Skeletal muscle satellite cell (primary cell): Measurements from ENCODE around the gene TUBB8B. TPM values are rescaled to one million over a fixed set of nuclear protein-coding genes. Genes with fewer than 3 reads are reported as not detected.
"Not testable (repeated sequence)": the region's sequence is repeated elsewhere in the genome, so short reads cannot be mapped to it uniquely, and the experiment has no call there.

Experiments
- H3K27me3 ChIP-seq: 2 replicates; pipeline ENCODE4 v1.7.0; 2013; ENCODE audit warnings: low read length; ENCODE audit not compliant: control insufficient read depth, insufficient read depth
- H3K36me3 ChIP-seq: 2 replicates; pipeline ENCODE4 v1.7.0; 2013; ENCODE audit warnings: mild to moderate bottlenecking, control low read depth, low read length; ENCODE audit not compliant: insufficient read depth
- H3K4me1 ChIP-seq: 2 replicates; pipeline ENCODE4 v1.7.0; 2013; ENCODE audit warnings: low read length; ENCODE audit not compliant: control insufficient read depth, insufficient read depth
- H3K4me2 ChIP-seq: 2 replicates; pipeline ENCODE4 v1.7.0; 2013; ENCODE audit warnings: mild to moderate bottlenecking, low read length
- H3K4me3 ChIP-seq: 2 replicates; pipeline ENCODE4 v1.7.0; 2013; ENCODE audit warnings: low read length
- H3K9ac ChIP-seq: 2 replicates; pipeline ENCODE4 v1.7.0; 2013; ENCODE audit warnings: mild to moderate bottlenecking, low read depth, low read length, moderate library complexity
- H3K9me3 ChIP-seq: replicated peaks from 2 replicates; pipeline ENCODE4 v1.7.0; 2013; ENCODE audit warnings: mild to moderate bottlenecking, control low read depth, low read length
- small RNA-seq: library from RNA; depleted of rRNA; stranded (forward); fragments of <200 nt; gene quantifications from one replicate; pipeline ENCODE3, GENCODE V24; 2012

TUBB8B gene

DNA sequence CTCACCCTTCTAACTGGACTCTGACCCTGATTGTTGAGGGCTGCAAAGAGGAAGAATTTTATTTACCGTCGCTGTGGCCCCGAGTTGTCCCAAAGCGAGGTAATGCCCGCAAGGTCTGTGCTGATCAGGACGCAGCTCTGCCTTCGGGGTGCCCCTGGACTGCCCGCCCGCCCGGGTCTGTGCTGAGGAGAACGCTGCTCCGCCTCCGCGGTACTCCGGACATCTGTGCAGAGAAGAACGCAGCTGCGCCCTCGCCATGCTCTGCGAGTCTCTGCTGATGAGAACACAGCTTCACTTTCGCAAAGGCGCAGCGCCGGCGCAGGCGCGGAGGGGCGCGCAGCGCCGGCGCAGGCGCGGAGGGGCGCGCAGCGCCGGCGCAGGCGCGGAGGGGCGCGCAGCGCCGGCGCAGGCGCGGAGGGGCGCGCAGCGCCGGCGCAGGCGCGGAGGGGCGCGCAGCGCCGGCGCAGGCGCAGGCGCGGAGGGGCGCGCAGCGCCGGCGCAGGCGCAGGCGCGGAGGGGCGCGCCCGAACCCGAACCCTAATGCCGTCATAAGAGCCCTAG, 38.7 kb downstream of the TUBB8B start:
- H3K4me1 ChIP-seq, H3K27me3 ChIP-seq, H3K4me2 ChIP-seq, H3K9me3 ChIP-seq, H3K4me3 ChIP-seq, H3K9ac ChIP-seq, H3K36me3 ChIP-seq: not testable (repeated sequence)

- H3K4me1 ChIP-seq, H3K4me3 ChIP-seq, H3K9ac ChIP-seq, H3K36me3 ChIP-seq, H3K4me2 ChIP-seq, H3K27me3 ChIP-seq, H3K9me3 ChIP-seq: not testable (repeated sequence)
These were observed 39.5 kb downstream of the TUBB8B start for GRCh38 chr18:9937-10336.

Small RNA genes within 50 kb of the gene (small RNA-seq; reads per million reads assigned to genes)
- not detected for gene AP001005.2
